Esophagus muscularis mucosa (tissue), 4 donors: Measurements from ENCODE around the gene NFE2. TPM values are rescaled to one million over a fixed set of nuclear protein-coding genes. Genes with fewer than 3 reads are reported as not detected.
"Not testable (repeated sequence)": the region's sequence is repeated elsewhere in the genome, so short reads cannot be mapped to it uniquely, and the experiment has no call there.

Experiments used
- DNase-seq: peaks from one replicate; pipeline ENCODE4 v3.0.0-alpha.2; 2017; ENCODE audit errors: extremely low spot score
- H3K27ac ChIP-seq, 4 donors: fragments of 200-600 bp; sonication (generic); replicated peaks in 1 of 4; 1 replicate in 3 of 4; 2 replicates in 1 of 4; pipeline ENCODE4 v1.5.1; 2016 to 2019; ENCODE audit warnings: mild to moderate bottlenecking in 1 of 4
- H3K27me3 ChIP-seq, 4 donors: fragments of 200-600 bp; sonication (generic); one replicate each; pipeline versions ENCODE4 v1.5.1 to v1.6.0; 2016 to 2019
- H3K36me3 ChIP-seq, 4 donors: fragments of 200-600 bp; sonication (generic); one replicate each; pipeline ENCODE4 v1.5.1; 2016 to 2019
- H3K4me1 ChIP-seq, 4 donors: fragments of 200-600 bp; sonication (generic); one replicate each; pipeline ENCODE4 v1.5.1; 2016 to 2019
- H3K4me3 ChIP-seq, 4 donors: fragments of 200-600 bp; sonication (generic); 1 replicate in 2 of 4; 2 replicates in 2 of 4; pipeline ENCODE4 v1.5.1; 2016 to 2019; ENCODE audit warnings: mild to moderate bottlenecking in 4 of 4, moderate library complexity in 1 of 4
- H3K9me3 ChIP-seq, 4 donors: fragments of 200-600 bp; sonication (generic); 1 replicate in 3 of 4; 2 replicates in 1 of 4; pipeline ENCODE4 v1.5.1; 2016 to 2019
- CTCF ChIP-seq, 3 experiments: fragments of 200-600 bp in 2 of 3; fragments of 450-650 bp in 1 of 3; sonication (generic) in 2 of 3; IDR thresholded peaks; one replicate each; pipeline ENCODE4 v1.5.1; 2017 to 2019; ENCODE audit warnings: antibody characterized with exemption in 3 of 3, mild to moderate bottlenecking in 2 of 3, moderate library complexity in 1 of 3
- EP300 ChIP-seq: sonication (generic); formaldehyde crosslinking; IDR thresholded peaks from one replicate; pipeline ENCODE4 v1.6.1; 2017; ENCODE audit warnings: antibody characterized with exemption
- POLR2A ChIP-seq: fragments of 450-650 bp; IDR thresholded peaks from one replicate; pipeline ENCODE4 v1.6.1; 2017; ENCODE audit warnings: antibody characterized with exemption, moderate library complexity, mild to moderate bottlenecking, low read depth
- POLR2AphosphoS5 ChIP-seq, 2 donors: sonication (generic); formaldehyde crosslinking; IDR thresholded peaks; one replicate each; pipeline ENCODE4 v1.6.1; 2017; ENCODE audit warnings: antibody characterized with exemption in 2 of 2
- WGBS: methylation state at CpG from one replicate; pipeline ENCODE4 v1.1.5; 2018; 5-methylcytosine and 5-hydroxymethylcytosine counted together
- intact Hi-C: fragments of 100-400 bp; cut with DNase I; formaldehyde crosslinking; loops from one replicate; pipeline ENCODE4 v1.15.1; 2023
- total RNA-seq, 4 donors: library from RNA; depleted of rRNA; stranded (reverse); fragments of >200 nt; gene quantifications; one replicate each; pipeline versions ENCODE4 v1.1.0 to v1.2.1, GENCODE V29; 2016

Gene NFE2
- total RNA-seq, 4 donors from 2014 or later, result 0.32 to 3.8 (median 0.42) TPM; not detected in 1

- Histone ChIP-seq H3K36me3 (peaks cover 46 to 77% (median 72%) of the 10 kb centered on the region in 4 donors), H3K9me3 (no peaks in the 10 kb centered on the region), H3K27me3 (no peaks in the 10 kb centered on the region), H3K27ac (peak overlapping the region in 1 of 4 donors; percentile 1), H3K4me3 (no peak overlapping the region), H3K4me1 (peaks cover 50 to 57% (median 55%) of the 10 kb centered on the region in 4 donors)
- intact Hi-C loops, result loop anchor here (5.0 kb wide), 1 partner anchor 36 kb away; no protein-coding TSS in a partner anchor
- no peak for TF ChIP-seq EP300
- TF ChIP-seq POLR2AphosphoS5 (IDR thresholded peaks at IDR 0.05), result no peak
- TF ChIP-seq POLR2A, result no peak
- no peak for TF ChIP-seq CTCF (IDR thresholded peaks at IDR 0.05)
- no peak for DNase-seq
- WGBS, result 45% methylated on average over 12 of the region's 12 CpGs
Observed at GRCh38 chr12:54286042-54287030, 14.5 kb downstream of the NFE2 start.

DNA sequence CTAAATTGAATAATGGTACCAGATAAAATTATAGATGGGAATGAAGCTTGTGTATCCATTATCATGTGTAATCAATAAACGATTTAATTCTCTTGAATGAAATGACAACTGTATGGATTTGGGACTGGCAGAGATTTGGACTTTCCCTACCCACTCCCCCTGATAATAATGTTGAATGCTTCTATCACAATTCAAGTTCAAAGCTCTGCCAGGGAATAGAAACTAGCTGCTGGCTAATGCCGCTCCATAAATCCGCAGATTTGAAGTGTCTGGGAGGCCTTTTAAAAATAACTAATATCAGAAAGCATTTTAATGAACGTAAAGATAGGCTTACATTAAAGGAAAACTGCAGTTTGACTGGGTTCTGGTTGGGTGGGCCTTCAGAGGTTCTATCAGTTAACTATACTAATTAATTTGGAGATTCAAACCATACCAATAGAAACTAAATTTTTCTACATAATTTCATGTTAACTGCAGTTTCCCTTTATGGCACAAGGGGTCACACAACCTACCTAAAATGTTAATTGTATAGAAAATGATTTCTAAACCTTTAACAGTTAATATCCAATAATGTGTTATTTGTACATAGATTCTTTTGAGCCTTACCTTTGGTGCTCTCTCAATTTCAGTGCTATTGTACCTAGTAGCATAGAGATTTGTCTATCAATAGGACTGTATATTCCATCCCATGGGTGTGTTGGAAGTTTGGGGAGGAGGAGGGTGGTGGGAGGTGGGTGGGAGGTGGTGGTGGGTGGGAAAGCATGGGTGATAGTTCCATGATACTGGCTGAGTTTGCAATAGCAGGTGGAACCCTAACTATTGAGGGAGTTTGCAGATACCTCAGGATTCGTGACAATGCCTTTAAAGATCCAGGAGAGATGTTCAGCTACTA, 15.4 kb downstream of the NFE2 start:
- no peaks in the 10 kb centered on the region for H3K27me3 ChIP-seq
- H3K9me3 ChIP-seq, result no peaks in the 10 kb centered on the region
- no peak for TF ChIP-seq EP300
- TF ChIP-seq CTCF (IDR thresholded peaks at IDR 0.05), result peak in 2 of 3 experiments; percentile 6 to 21
- H3K4me3 ChIP-seq, result no peak overlapping the region
- intact Hi-C loops, result loop anchor here (5.0 kb wide), 1 partner anchor 37 kb away; no protein-coding TSS in a partner anchor
- WGBS, result 55% methylated on average over 5 of the region's 5 CpGs
- peaks cover 50 to 58% (median 57%) of the 10 kb centered on the region in 4 donors for H3K4me1 ChIP-seq
- DNase-seq, result no peak
- H3K27ac ChIP-seq, result peak overlapping the region in 1 of 4 donors; percentile 30
- peaks cover 46 to 79% (median 72%) of the 10 kb centered on the region in 4 donors for H3K36me3 ChIP-seq

GRCh38 chr12:54284070-54284780, 16.6 kb downstream of the NFE2 start:
- Histone ChIP-seq H3K4me3 (peak overlapping the region in 1 of 4 donors; percentile 12), H3K4me1 (peaks cover 50 to 58% (median 57%) of the 10 kb centered on the region in 4 donors), H3K27ac (peak overlapping the region in 1 of 4 donors; percentile 9), H3K36me3 (peaks cover 46 to 79% (median 70%) of the 10 kb centered on the region in 4 donors)
- WGBS, result 58% methylated on average over 1 of the region's 2 CpGs
- H3K27me3 ChIP-seq, H3K9me3 ChIP-seq, DNase-seq, intact Hi-C loops: not testable (repeated sequence)

DNA sequence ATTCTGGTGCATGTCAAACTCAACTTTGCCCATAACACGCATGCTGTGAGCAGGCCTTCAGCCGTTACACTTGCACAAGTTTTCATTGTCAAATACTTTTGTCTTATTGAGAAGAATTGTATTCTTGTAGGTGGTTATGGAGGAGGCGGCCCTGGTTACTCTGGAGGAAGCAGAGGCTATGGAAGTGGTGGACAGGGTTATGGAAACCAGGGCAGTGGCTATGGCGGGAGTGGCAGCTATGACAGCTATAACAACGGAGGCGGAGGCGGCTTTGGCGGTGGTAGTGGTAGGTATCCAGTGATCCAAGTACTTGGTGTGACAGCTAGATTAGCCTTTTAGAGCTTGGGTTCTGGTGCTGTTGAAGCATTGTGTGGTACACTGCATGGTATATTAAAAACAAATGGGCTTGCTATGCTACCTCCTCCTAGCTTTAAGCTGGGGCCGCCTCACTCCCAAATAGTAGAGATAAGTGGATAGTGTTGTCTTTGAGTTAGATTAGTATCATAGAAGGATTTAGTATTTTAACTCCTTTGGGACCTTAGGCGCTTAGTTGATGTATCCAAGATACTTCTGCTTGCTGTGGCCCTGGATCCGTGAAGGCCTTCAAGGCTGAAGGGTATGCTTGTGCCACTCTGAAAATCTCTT, 17.7 kb downstream of the NFE2 start:
- DNase-seq, result no peak
- H3K4me1 ChIP-seq, result peaks cover 58 to 68% (median 67%) of the 10 kb centered on the region in 4 donors
- H3K27me3 ChIP-seq, result no peaks in the 10 kb centered on the region
- TF ChIP-seq EP300, result no peak
- no peak for TF ChIP-seq POLR2A
- no peak for TF ChIP-seq CTCF (IDR thresholded peaks at IDR 0.05)
- TF ChIP-seq POLR2AphosphoS5 (IDR thresholded peaks at IDR 0.05), result no peak
- no peaks in the 10 kb centered on the region for H3K9me3 ChIP-seq
- WGBS, result 37% methylated on average over 11 of the region's 11 CpGs
- H3K27ac ChIP-seq, result peak overlapping the region in 3 of 4 donors; percentile 28 to 93 (median 93)
- H3K36me3 ChIP-seq, result peaks cover 45 to 70% (median 59%) of the 10 kb centered on the region in 4 donors
- peak overlapping the region; percentile 13 to 79 (median 42) for H3K4me3 ChIP-seq
- intact Hi-C loops, result no loop called here

DNA sequence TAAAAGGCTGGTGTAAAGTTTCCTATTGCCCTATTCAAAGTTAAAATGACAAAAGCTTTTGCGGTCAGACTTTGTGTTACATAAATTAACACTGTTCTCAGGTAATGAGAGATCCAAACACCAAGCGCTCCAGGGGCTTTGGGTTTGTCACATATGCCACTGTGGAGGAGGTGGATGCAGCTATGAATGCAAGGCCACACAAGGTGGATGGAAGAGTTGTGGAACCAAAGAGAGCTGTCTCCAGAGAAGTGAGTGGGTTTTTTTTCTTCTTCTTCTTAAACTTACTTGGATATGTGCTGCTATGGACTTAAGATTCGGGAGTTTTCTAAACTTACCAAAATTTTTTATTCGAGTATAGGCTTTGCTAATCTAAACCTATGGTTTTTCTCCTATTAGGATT, 19.1 kb downstream of the NFE2 start:
- intact Hi-C loops, H3K27me3 ChIP-seq, DNase-seq, H3K9me3 ChIP-seq: not testable (repeated sequence)
- 19% methylated on average over 4 of the region's 4 CpGs for WGBS
- H3K4me1 ChIP-seq, result peaks cover 66 to 78% (median 77%) of the 10 kb centered on the region in 4 donors
- peak overlapping the region; percentile 84 to 93 (median 92) for H3K27ac ChIP-seq
- H3K4me3 ChIP-seq, result peak overlapping the region; percentile 70 to 79 (median 74)
- H3K36me3 ChIP-seq, result peaks cover 32 to 56% (median 45%) of the 10 kb centered on the region in 4 donors

DNA sequence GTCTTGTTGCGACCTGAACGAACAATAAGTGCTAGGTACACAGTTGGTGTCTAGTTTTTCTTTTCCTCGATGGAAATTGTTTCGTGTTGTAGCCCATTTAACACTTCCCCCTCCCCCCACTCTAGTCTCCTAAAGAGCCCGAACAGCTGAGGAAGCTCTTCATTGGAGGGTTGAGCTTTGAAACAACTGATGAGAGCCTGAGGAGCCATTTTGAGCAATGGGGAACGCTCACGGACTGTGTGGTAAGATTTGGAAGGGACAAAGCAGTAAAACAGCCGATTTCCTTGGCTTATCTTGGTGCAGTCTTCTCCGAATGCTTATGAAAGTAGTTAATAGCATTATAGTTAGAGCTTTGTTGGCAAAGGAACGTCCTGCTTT, 19.6 kb downstream of the NFE2 start:
- intact Hi-C loops, H3K27me3 ChIP-seq, DNase-seq, H3K9me3 ChIP-seq: not testable (repeated sequence)
- peak overlapping the region; percentile 84 to 93 (median 92) for H3K27ac ChIP-seq
- peak overlapping the region; percentile 70 to 79 (median 74) for H3K4me3 ChIP-seq
- H3K36me3 ChIP-seq, result peaks cover 27 to 51% (median 41%) of the 10 kb centered on the region in 4 donors
- WGBS, result under 1% methylated on average over 10 of the region's 10 CpGs
- H3K4me1 ChIP-seq, result peaks cover 63 to 78% (median 77%) of the 10 kb centered on the region in 4 donors
